Measurements from ENCODE around the gene ANO4. TPM values are rescaled to one million over a fixed set of nuclear protein-coding genes. Genes with fewer than 3 reads are reported as not detected.
"Not testable (repeated sequence)": the region's sequence is repeated elsewhere in the genome, so short reads cannot be mapped to it uniquely, and the experiment has no call there.

Gene ANO4
- total RNA-seq, 1 donor from 2014 or later = not detected

DNA sequence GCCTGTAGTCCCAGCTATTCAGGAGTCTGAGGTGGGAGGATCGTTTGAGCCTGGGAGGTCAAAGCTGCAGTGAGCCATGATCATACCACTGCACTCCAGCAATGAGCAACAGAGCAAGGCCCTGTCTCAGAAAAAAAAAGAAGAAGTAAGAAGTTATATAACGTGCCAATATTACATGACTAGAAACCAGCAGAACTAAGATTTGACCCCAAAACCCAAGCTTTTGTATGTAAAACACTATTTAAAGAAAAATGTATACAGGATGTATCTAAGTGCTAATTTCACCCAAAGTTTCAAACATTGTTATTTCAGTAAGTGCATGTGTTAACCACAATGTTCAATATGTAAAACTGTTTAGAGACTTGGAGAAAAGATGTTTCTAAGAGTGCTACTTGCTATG, 320.8 kb downstream of the ANO4 start:
- Mint-ChIP-seq H3K9me3 (no peaks in the 10 kb centered on the region), H3K36me3 (ENCODE audit: low read depth) (no peaks in the 10 kb centered on the region), H3K27ac (no peak overlapping the region), H3K4me1 (no peaks in the 10 kb centered on the region), H3K4me3 (no peak overlapping the region), H3K27me3 (no peaks in the 10 kb centered on the region)
- intact Hi-C loops (cut with micrococcal nuclease) = no loop called here
- DNase-seq = no peak

DNA sequence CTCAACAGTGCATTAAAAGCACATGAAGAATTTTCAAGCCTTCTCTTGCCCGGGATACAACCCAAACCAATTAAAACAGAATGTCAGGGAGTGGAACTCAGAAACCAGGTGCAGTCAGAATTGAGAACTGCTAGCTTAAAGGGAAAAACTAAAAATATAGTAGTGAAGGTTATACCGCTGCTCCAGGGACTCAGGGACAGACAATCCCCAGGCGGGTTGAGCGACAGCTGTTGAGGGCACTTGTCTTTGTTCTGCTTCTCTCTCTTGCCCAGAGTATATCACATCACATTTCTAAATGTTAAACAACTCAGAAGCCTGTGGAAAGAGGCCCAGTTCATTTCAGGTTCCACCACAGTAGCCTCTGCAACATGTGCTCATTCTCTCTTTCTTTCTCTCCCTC, 322.3 kb downstream of the ANO4 start:
- DNase-seq = no peak
- Mint-ChIP-seq H3K27me3 (no peaks in the 10 kb centered on the region), H3K9me3 (no peaks in the 10 kb centered on the region), H3K36me3 (ENCODE audit: low read depth) (no peaks in the 10 kb centered on the region), H3K27ac (no peak overlapping the region), H3K4me1 (no peaks in the 10 kb centered on the region), H3K4me3 (no peak overlapping the region)
- intact Hi-C loops (cut with micrococcal nuclease) = no loop called here

DNA sequence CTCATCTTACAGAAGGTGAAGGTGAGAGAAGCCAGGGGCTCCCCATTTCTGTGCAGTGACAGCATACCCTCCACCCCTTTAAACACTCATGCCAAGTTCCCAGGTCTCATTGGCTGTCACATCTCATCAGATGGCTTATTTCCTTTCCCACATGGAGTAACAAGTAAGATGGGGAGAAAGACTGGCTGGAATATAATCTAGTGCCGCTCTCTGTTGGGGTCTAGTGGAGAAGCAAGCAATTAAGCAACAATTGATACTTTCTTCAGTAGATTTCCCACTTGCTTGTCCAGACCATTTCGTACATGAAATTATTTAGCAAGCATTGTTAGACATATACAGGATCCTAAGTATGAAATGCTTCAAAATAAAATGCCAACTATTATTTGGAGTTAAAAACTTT, 323.3 kb downstream of the ANO4 start:
- Mint-ChIP-seq H3K36me3 (ENCODE audit: low read depth) (no peaks in the 10 kb centered on the region), H3K27ac (no peak overlapping the region), H3K4me3 (no peak overlapping the region), H3K9me3 (no peaks in the 10 kb centered on the region), H3K4me1 (no peaks in the 10 kb centered on the region), H3K27me3 (no peaks in the 10 kb centered on the region)
- no peak for DNase-seq
- intact Hi-C loops (cut with micrococcal nuclease) = no loop called here

DNA sequence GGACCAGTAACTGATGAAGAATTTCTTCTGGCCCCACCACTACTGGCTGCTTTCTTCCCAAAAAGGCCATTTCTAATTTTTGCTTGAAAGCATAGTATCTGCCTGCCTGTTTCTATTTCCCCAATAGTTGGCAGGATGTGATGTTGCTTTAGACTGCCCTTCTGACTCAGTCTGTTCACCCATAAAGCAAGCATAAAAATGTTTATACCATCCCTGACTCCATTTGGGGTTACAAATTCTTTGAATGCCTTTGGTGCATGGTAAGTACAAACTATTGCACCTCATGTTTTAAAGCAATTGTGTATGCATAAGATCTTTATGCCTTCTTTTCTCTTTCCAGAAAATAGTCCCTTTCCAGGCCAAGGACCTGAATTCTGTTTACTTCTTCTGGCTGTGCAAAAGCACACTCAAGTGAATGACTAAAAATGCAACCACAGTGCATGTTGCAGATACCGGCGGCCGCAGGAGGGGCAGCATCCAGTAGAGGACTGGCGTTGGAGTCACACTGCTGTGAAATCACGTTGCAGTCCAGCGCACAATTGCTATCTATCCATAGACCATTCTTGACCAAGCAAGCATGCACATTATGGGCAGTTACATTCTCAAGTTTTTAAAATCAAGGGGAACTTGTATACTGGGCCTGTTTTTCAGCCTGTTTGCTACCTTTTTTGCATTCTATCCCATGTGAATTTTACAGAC, 333.1 kb downstream of the ANO4 start:
- intact Hi-C loops (cut with micrococcal nuclease) = no loop called here
- DNase-seq = no peak
- Mint-ChIP-seq H3K27ac (no peak overlapping the region), H3K4me1 (no peaks in the 10 kb centered on the region), H3K27me3 (no peaks in the 10 kb centered on the region), H3K4me3 (no peak overlapping the region), H3K36me3 (ENCODE audit: low read depth) (no peaks in the 10 kb centered on the region), H3K9me3 (no peaks in the 10 kb centered on the region)

DNA sequence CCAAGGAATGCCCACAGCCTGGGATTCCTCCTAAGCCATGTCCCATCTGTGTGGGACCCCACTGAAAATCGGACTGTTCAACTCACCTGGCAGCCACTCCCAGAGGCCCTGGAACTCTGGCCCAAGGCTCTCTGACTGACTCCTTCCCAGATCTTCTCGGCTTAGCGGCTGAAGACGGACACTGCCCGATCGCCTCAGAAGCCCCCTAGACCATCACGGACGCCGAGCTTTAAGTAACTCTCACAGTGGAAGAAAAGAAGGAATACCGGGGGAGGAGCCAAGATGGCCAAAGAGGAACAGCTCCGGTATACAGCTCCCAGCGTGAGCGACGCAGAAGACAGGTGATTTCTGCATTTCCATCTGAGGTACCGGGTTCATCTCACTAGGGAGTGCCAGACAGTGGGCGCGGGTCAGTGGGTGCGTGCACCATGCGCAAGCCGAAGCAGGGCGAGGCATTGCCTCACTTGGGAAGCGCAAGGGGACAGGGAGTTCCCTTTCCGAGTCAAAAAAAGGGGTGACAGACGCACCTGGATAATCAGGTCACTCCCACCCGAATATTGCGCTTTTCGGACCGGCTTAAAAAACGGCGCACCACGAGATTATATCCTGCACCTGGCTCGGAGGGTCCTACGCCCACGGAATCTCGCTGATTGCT, 351.3 kb downstream of the ANO4 start:
- H3K4me3 Mint-ChIP-seq; H3K27me3 Mint-ChIP-seq; intact Hi-C loops (cut with micrococcal nuclease); DNase-seq; H3K9me3 Mint-ChIP-seq; H3K27ac Mint-ChIP-seq; H3K36me3 Mint-ChIP-seq (ENCODE audit: low read depth); H3K4me1 Mint-ChIP-seq: not testable (repeated sequence)

DNA sequence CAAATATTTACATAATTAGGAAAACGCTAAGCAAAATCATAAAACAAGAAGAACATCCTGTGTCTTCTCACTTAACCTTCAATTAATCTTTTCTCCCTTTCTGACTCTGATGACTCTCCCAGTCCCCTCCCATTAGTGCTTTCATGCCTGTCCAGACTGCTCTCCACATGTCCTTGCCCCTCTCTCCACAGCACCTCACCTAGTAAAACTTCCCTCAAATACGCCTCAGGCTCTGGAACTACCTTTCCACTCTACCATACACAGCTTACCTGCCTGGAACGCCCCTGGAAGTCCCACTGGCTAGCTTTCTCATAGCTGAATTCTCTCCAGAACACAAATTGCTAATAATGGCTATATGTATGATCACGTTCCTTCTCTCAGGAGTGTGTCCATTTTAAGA, 370.7 kb downstream of the ANO4 start:
- DNase-seq = no peak
- Mint-ChIP-seq H3K27ac (no peak overlapping the region), H3K4me3 (no peak overlapping the region), H3K9me3 (no peaks in the 10 kb centered on the region), H3K4me1 (no peaks in the 10 kb centered on the region), H3K27me3 (no peaks in the 10 kb centered on the region), H3K36me3 (ENCODE audit: low read depth) (no peaks in the 10 kb centered on the region)
- intact Hi-C loops (cut with micrococcal nuclease) = no loop called here

DNA sequence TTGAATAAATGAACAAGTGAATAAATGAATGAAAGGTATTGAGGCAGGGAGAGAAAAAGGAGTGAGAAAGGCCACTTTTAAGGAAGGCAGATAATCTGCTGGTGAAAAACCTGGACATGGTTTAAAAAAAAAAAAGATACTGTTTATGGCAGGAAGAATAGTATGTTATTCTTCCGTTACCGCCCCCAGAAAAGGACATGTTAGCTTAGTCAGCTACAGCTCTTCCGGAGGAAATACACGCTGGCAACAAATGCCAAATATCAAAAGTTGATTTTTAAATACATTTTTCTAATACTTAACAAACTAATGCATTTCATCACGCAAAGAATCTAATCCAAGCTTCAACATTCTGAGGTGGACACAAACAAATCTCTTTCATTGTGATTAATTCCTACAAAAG, 372.3 kb downstream of the ANO4 start:
- H3K36me3 Mint-ChIP-seq (ENCODE audit: low read depth) = no peaks in the 10 kb centered on the region

DNA sequence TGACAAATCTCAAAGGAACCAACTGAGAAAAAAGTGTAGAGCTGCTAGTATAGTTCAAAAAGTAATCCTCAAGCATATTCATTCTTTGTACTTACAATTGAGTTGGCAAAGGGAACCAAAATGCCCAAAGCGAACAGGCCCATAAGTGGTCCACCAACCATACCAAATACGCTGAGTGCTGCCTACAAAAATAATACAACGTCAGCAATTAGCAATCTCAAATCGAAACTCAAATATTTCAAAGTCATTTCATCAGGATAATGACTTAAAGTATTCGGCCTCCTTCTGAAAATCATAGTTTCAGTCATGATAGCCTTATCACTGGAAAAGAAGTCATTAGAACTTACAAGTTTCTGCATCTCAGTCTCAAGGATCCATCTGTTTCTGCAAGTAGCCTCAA, 373.4 kb downstream of the ANO4 start:
- Mint-ChIP-seq H3K27ac (no peak overlapping the region), H3K4me1 (no peaks in the 10 kb centered on the region), H3K36me3 (ENCODE audit: low read depth) (no peaks in the 10 kb centered on the region), H3K4me3 (no peak overlapping the region), H3K9me3 (no peaks in the 10 kb centered on the region), H3K27me3 (no peaks in the 10 kb centered on the region)
- intact Hi-C loops (cut with micrococcal nuclease) = no loop called here
- DNase-seq = no peak

More for the DNA sequence above, 372.3 kb downstream of the ANO4 start:
- Mint-ChIP-seq H3K27me3 (no peaks in the 10 kb centered on the region), H3K27ac (no peak overlapping the region), H3K9me3 (no peaks in the 10 kb centered on the region), H3K4me3 (no peak overlapping the region), H3K4me1 (no peaks in the 10 kb centered on the region)
- intact Hi-C loops (cut with micrococcal nuclease) = no loop called here
- DNase-seq = no peak

DNA sequence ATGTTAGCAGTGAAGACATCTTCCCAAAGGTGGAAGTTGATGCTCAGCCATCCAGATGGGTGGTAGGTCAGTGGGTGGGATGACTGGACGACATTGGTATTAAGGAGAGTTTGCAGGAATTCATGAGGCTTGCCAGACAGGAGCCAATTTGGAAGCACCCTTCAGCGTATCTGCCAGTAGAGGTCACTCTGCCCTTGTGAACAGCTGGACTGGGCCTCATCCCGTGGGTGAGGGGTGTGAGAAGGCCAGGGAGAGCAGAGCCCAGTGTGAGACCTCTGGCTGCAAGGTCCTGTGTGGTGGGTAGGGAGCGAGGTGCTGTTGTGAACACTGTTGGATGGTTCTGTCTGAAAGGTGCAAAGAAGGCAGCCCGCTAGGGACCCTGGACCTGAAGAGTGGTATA, 377.7 kb downstream of the ANO4 start:
- Mint-ChIP-seq H3K27ac (no peak overlapping the region), H3K4me1 (no peaks in the 10 kb centered on the region), H3K36me3 (ENCODE audit: low read depth) (no peaks in the 10 kb centered on the region), H3K27me3 (peaks cover 14% of the 10 kb centered on the region), H3K9me3 (peaks cover 4% of the 10 kb centered on the region), H3K4me3 (no peak overlapping the region)
- intact Hi-C loops (cut with micrococcal nuclease) = no loop called here
- DNase-seq = no peak

DNA sequence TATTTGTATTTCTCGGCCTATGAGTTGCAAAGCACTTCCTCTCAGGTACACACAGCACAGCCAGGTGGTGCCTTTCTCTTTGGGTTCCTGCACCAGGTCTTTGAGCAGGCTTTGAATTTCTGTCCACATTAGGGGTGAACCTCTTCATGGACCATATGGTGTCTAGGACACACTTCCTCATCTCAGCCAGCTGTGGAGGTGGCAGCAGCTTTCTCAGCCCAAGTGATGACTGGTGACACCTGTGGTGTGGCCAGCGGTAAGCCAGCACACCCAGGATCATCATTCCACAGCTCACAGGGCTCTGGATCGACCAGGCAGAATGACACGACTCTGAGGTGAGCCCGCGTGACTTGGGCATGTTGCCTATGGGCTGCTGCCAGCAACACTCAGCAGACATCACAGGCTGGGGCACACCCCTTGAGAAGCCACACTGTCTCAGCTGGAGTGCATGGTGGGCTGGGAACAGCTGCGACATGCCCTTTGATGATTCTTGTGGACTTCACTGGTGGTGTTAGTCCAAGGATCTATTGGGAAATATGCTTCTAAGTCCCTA, 378.7 kb downstream of the ANO4 start:
- intact Hi-C loops (cut with micrococcal nuclease) = no loop called here
- Mint-ChIP-seq H3K27me3 (peaks cover 14% of the 10 kb centered on the region), H3K27ac (no peak overlapping the region), H3K36me3 (ENCODE audit: low read depth) (no peaks in the 10 kb centered on the region), H3K4me3 (no peak overlapping the region), H3K4me1 (no peaks in the 10 kb centered on the region), H3K9me3 (peaks cover 4% of the 10 kb centered on the region)
- no peak for DNase-seq

DNA sequence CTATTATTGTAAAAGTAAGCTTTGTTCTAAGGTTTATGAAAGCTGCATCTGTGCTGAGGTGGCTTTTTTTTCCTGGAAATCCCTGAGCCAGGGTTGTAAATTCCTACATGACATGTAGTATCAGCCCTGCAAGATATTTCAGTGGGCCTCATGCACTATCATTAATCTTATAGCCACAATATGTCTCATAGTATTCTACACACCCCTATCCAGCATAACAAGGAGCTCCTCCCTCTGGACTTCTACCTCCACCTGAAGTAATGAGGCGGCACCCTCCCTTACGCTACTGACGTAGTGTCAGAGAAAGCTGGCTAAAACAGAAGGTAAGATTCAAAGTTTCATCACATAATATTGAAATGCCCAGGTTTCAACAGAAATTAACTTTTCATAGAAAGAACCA, 380.0 kb downstream of the ANO4 start:
- Mint-ChIP-seq H3K4me3 (no peak overlapping the region), H3K27me3 (peaks cover 14% of the 10 kb centered on the region), H3K9me3 (peaks cover 4% of the 10 kb centered on the region), H3K36me3 (ENCODE audit: low read depth) (no peaks in the 10 kb centered on the region), H3K27ac (no peak overlapping the region), H3K4me1 (no peaks in the 10 kb centered on the region)
- no peak for DNase-seq
- intact Hi-C loops (cut with micrococcal nuclease) = no loop called here

Other genes starting within 250 kb of the ANO4 start
- 1.6 and 1.7 TPM in 2 replicates for gene GAS2L3, start 221.1 kb upstream of the ANO4 start, total RNA-seq

Data from activated CD4-positive, alpha-beta T cell treated with anti-CD3 and anti-CD28 coated beads, Interleukin-2, amount 10 ng/mL, durations not matched to agents 24 days and 14 days (primary cell).